T47D (cell line): ENCODE results near the gene CPED1.
A peak's percentile ranks its signal among the peaks of the same experiment; 100 is the strongest.

ENCODE experiments used
- DNase-seq, 2 experiments: peaks; one replicate each; pipeline versions ENCODE4 v3.0.0 to v3.0.0-alpha.2; 2011 to 2012; ENCODE audit warnings: low read depth in 1 of 2, low spot score in 1 of 2
- JUND ChIP-seq: IDR thresholded peaks from 2 replicates; pipeline ENCODE4 v1.6.1; 2012; ENCODE audit warnings: low read depth
- in situ Hi-C: cut with HindIII; loops from 2 replicates; pipeline ENCODE4 v1.10.0; 2016; ENCODE audit warnings: low sequenced_read_pairs, low pct_unique_long_range_greater_than_20kb

CPED1 gene

GRCh38 chr7:121331574-121331973 lies 343.1 kb downstream of the CPED1 start:
- in situ Hi-C loops: no loop called here
- DNase-seq: no peak
- TF ChIP-seq JUND: no peak

DNA sequence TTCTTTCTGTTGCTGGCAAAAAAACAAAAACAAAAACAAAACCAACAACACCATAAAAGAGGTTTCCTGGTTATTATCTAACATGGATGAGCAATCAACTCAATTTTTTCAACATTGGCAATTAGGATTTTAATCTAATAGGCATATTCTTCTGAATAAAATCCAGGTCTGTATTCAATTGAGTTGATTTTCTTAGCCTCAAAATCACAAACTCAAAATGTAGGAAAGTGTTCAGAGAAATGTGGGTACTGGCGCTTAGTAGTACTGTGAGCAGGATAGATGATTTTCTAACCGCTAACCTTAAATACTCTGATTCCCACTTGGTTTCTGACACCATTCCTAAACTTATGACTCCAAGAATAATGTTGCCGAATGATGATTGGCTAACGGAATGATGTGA lies 345.9 kb downstream of the CPED1 start:
- DNase-seq: no peak
- TF ChIP-seq JUND: no peak
- in situ Hi-C loops: no loop called here

DNA sequence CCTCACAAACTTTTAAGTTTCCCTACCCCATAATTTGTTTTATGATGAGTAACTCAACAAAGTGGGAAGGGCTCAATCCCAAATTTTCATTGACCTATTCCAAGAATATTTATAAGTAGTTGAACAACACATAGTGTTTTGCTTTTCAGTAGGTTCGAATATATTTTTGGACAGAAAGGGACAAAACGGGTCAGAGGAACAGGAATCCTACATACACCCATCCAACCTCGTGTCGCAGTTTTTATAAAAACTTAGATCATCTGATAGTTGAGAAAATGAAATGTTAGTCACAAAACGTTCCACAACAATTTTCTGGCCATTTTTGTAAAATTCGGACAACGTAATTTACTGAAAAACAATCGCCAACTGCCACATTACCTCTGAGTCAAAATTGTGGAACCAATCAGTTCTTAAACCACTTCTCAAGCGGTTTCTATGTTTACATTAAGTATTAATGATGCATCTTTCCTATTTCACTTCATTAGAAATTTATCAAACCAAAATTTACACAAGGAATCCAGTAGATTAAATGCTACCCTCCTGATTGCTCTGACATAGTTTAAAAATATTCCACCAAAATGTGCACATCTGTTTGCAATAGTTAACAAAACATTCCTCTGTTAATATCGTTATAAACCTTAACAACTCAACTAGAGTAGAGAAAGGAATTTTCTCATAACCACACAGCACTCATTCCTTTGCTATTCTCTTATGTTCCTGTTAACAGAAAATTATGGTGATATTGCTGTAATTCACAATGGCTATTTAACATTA lies 346.6 kb downstream of the CPED1 start:
- in situ Hi-C loops: no loop called here
- no peak for TF ChIP-seq JUND
- DNase-seq: no peak

DNA sequence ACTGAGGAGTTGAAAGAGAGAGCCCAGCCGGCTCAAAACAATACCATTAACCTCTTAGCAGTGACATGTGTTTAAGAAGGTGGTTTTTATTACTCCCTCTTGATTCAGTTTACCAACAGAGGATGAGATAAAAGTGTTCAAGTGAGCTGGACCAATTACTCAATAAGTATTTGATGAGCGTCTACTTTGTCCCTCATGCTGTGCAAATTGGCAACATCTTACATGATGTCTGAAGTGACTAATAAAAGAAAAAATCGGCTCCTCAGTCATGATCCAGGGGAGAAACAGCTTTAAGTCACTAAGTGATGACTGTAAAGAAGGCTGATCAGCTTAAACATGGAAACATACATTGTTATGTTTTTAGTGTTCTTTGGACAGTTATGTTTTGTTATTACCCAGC lies 348.1 kb downstream of the CPED1 start:
- no peak for DNase-seq
- TF ChIP-seq JUND: no peak
- in situ Hi-C loops: no loop called here

DNA sequence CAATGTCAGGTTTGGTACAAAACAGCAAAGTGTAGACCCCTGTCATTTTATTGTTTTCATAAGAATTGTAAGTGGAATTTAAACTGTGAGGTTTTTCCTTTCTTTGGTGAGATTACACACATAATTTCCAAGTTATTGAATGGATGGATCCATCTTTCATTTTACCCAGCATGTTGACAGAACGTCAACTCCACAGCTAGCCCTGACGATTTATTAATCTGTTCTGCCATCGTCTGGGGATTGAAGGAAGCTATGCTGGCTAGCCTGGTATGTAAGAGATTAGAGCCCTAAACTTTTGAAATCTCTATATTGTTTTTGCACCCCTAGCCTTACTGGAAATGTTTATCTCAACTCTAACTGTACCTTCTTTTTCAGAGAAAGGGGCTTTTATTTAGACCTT lies 348.9 kb downstream of the CPED1 start:
- TF ChIP-seq JUND: no peak
- peak in 1 of 2 experiments; percentile 42 for DNase-seq
- in situ Hi-C loops: no loop called here

GRCh38 chr7:121339082-121339481 lies 350.6 kb downstream of the CPED1 start:
- DNase-seq: no peak
- in situ Hi-C loops: no loop called here
- TF ChIP-seq JUND: no peak

- no peak for DNase-seq
- in situ Hi-C loops: no loop called here
- no peak for TF ChIP-seq JUND
Measured at GRCh38 chr7:121341933-121342332, 353.4 kb downstream of the CPED1 start.

DNA sequence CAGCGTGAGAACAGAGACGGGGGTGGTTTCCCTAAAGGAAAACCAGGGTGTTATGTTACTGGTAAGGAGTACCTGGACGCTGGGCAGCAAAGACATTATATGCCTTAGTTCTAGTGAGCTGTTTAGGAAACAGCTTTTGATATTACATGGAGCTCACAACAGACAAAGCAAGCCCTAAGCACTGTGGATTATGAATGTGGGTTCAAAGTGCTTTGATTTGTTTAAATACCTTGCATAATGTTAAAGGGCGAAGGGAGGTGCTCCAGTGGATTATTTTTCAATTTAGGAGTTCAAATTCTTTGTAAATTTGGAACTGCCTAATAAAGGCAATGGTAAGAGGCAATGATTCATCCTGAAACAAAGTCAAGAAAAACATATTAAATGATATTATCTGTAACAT lies 354.1 kb downstream of the CPED1 start:
- no peak for TF ChIP-seq JUND
- no peak for DNase-seq
- in situ Hi-C loops: no loop called here

GRCh38 chr7:121343302-121343701 lies 354.8 kb downstream of the CPED1 start:
- TF ChIP-seq JUND: no peak

GRCh38 chr7:121344093-121344492 lies 355.6 kb downstream of the CPED1 start:
- in situ Hi-C loops: no loop called here
- DNase-seq: no peak
- TF ChIP-seq JUND: no peak

More at GRCh38 chr7:121343302-121343701, 354.8 kb downstream of the CPED1 start:
- DNase-seq: no peak
- in situ Hi-C loops: no loop called here

DNA sequence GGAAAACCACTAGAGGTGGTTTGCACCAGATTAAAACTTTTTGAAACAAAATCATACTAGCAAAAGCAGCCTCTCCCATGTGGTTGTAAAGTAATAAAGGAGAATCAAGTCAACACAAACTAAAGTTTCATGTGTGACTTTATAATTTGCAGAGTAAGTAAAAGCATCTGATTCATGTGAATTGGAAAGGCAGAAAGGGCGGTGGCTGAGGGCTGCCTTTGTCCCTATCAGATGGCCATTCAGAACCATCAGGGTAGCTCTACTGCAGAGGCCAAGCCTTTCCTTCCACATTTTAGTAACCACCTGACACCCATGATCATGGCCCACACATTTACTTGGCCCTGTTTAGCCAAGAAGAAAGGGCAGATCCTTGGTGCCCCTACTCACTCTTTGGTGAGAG lies 356.0 kb downstream of the CPED1 start:
- no peak for TF ChIP-seq JUND
- in situ Hi-C loops: no loop called here
- DNase-seq: no peak
